HepG2 (cell line): ENCODE data around the gene RNPS1. TPM values are rescaled to one million over a fixed set of nuclear protein-coding genes. Genes with fewer than 3 reads are reported as not detected.

Source experiments
- AGO1 ChIP-seq: fragments of 200-400 bp; formaldehyde crosslinking; IDR thresholded peaks from 2 replicates; pipeline ENCODE4 v1.6.1; 2017; ENCODE audit warnings: mild to moderate bottlenecking, low read depth, low read length, moderate library complexity; ENCODE audit not compliant: poor library complexity, severe bottlenecking
- ATM ChIP-seq: fragments of 450-650 bp; IDR thresholded peaks from 2 replicates; pipeline ENCODE4 v1.7.1; 2017; ENCODE audit warnings: mild to moderate bottlenecking, borderline replicate concordance
- CBX2 ChIP-seq, 2 experiments: fragments of 200-600 bp in 1 of 2; sonication (generic); formaldehyde crosslinking in 1 of 2; IDR thresholded peaks; 2 replicates each; pipeline versions ENCODE4 v1.7.0 to v1.8.1; 2018 to 2022; ENCODE audit warnings: low read depth in 2 of 2, low read length in 1 of 2, mild to moderate bottlenecking in 1 of 2, missing genetic modification reagents in 1 of 2
- FOXP1 ChIP-seq, 2 experiments: fragments of 450-650 bp in 1 of 2; IDR thresholded peaks; 2 replicates each; pipeline ENCODE4 v1.6.1; 2017 to 2018; ENCODE audit warnings: antibody characterized with exemption in 1 of 2
- HIVEP1 ChIP-seq: sonication (generic); formaldehyde crosslinking; IDR thresholded peaks from 2 replicates; pipeline ENCODE4 v1.4.0; 2020; ENCODE audit warnings: mild to moderate bottlenecking, missing genetic modification reagents
- HNRNPL ChIP-seq: fragments of 200-400 bp; formaldehyde crosslinking; IDR thresholded peaks from 2 replicates; pipeline ENCODE4 v1.6.1; 2017; ENCODE audit warnings: mild to moderate bottlenecking, low read depth, low read length
- NFKBIZ ChIP-seq: IDR thresholded peaks from 2 replicates; pipeline ENCODE4 v1.6.1; 2018; ENCODE audit warnings: missing genetic modification reagents, missing compliant biosample characterization
- NONO ChIP-seq, 2 experiments: fragments of 450-650 bp in 1 of 2; sonication (generic) in 1 of 2; formaldehyde crosslinking in 1 of 2; IDR thresholded peaks in 1 of 2; conservative IDR thresholded peaks in 1 of 2; 2 replicates each; pipeline versions ENCODE4 v1.6.1 to v1.8.0; 2017 to 2022; ENCODE audit warnings: mild to moderate bottlenecking in 1 of 2, missing genetic modification reagents in 1 of 2, moderate library complexity in 1 of 2
- RBM39 ChIP-seq: fragments of 200-400 bp; formaldehyde crosslinking; IDR thresholded peaks from one replicate; pipeline ENCODE4 v1.6.1; 2018; ENCODE audit warnings: antibody characterized with exemption, mild to moderate bottlenecking, low read depth, low read length; ENCODE audit not compliant: poor library complexity, severe bottlenecking
- TEF ChIP-seq: sonication (generic); formaldehyde crosslinking; IDR thresholded peaks from 2 replicates; pipeline ENCODE4 v1.5.0; 2020; ENCODE audit warnings: missing genetic modification reagents
- ZFY ChIP-seq: sonication (generic); formaldehyde crosslinking; IDR thresholded peaks from 2 replicates; pipeline ENCODE4 v1.4.0; 2020; ENCODE audit warnings: missing genetic modification reagents
- ZNF326 ChIP-seq: sonication (generic); formaldehyde crosslinking; IDR thresholded peaks from 2 replicates; pipeline ENCODE4 v1.4.0; 2020; ENCODE audit warnings: missing genetic modification reagents, borderline replicate concordance
- ZSCAN5A ChIP-seq: sonication (generic); formaldehyde crosslinking; IDR thresholded peaks from 2 replicates; pipeline ENCODE4 v1.8.0; 2022; ENCODE audit warnings: mild to moderate bottlenecking, missing genetic modification reagents, borderline replicate concordance
- polyA plus RNA-seq, 8 experiments: library from polyadenylated mRNA; depleted of rRNA in 3 of 8; stranded (reverse) in 7 of 8; unstranded in 1 of 8; fragments of >200 nt; fragmentation: Illumina TruSeq in 4 of 8; extraction: Trizol in 4 of 8; gene quantifications; 2 replicates each; pipeline versions ENCODE4 v1.2.1 to v1.2.3, GENCODE V29; 2011 to 2016; ENCODE audit warnings: low read depth in 4 of 8, missing spikeins in 1 of 8, mixed read lengths in 1 of 8; ENCODE audit not compliant: insufficient read depth in 1 of 8
- total RNA-seq, 5 experiments: library from RNA; depleted of rRNA; stranded (reverse); fragments of >200 nt; fragmentation: Illumina TruSeq; extraction: Trizol; gene quantifications; 2 replicates each; pipeline ENCODE4 v1.2.3, GENCODE V29; 2016; ENCODE audit warnings: low read depth in 1 of 5
- TF ChIP-seq, protein P1 (sequence below): sonication (generic); formaldehyde crosslinking; IDR thresholded peaks from 2 replicates; pipeline ENCODE4 v1.4.0; 2020; ENCODE audit warnings: missing genetic modification reagents
- TF ChIP-seq, protein P2 (sequence below): sonication (generic); formaldehyde crosslinking; IDR thresholded peaks from 2 replicates; pipeline ENCODE4 v1.4.0; 2020; ENCODE audit warnings: missing genetic modification reagents
- TF ChIP-seq, protein P3 (sequence below): IDR thresholded peaks from 2 replicates; pipeline ENCODE4 v1.6.1; 2016; ENCODE audit warnings: missing genetic modification reagents, missing compliant biosample characterization
- TF ChIP-seq, protein P4 (sequence below), 2 experiments: sonication (generic) in 1 of 2; formaldehyde crosslinking in 1 of 2; IDR thresholded peaks; 2 replicates each; pipeline versions ENCODE4 v1.5.1 to v1.6.1; 2011 to 2020; ENCODE audit warnings: borderline replicate concordance in 1 of 2, low read depth in 1 of 2, low read length in 1 of 2, mild to moderate bottlenecking in 1 of 2, missing genetic modification reagents in 1 of 2, moderate library complexity in 1 of 2

The RNPS1 gene
- total and polyA plus RNA-seq, 2 of the 13 experiments (the other 11 are each of a cell fraction or from before 2014, with no cell fraction given): 126 to 133 TPM

GRCh38 chr16:2238150-2238837 lies 29.6 kb downstream of the RNPS1 start (continued):
- TF ChIP-seq, protein P1, sequence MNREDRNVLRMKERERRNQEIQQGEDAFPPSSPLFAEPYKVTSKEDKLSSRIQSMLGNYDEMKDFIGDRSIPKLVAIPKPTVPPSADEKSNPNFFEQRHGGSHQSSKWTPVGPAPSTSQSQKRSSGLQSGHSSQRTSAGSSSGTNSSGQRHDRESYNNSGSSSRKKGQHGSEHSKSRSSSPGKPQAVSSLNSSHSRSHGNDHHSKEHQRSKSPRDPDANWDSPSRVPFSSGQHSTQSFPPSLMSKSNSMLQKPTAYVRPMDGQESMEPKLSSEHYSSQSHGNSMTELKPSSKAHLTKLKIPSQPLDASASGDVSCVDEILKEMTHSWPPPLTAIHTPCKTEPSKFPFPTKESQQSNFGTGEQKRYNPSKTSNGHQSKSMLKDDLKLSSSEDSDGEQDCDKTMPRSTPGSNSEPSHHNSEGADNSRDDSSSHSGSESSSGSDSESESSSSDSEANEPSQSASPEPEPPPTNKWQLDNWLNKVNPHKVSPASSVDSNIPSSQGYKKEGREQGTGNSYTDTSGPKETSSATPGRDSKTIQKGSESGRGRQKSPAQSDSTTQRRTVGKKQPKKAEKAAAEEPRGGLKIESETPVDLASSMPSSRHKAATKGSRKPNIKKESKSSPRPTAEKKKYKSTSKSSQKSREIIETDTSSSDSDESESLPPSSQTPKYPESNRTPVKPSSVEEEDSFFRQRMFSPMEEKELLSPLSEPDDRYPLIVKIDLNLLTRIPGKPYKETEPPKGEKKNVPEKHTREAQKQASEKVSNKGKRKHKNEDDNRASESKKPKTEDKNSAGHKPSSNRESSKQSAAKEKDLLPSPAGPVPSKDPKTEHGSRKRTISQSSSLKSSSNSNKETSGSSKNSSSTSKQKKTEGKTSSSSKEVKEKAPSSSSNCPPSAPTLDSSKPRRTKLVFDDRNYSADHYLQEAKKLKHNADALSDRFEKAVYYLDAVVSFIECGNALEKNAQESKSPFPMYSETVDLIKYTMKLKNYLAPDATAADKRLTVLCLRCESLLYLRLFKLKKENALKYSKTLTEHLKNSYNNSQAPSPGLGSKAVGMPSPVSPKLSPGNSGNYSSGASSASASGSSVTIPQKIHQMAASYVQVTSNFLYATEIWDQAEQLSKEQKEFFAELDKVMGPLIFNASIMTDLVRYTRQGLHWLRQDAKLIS: no peak
- TF ChIP-seq, protein P2, sequence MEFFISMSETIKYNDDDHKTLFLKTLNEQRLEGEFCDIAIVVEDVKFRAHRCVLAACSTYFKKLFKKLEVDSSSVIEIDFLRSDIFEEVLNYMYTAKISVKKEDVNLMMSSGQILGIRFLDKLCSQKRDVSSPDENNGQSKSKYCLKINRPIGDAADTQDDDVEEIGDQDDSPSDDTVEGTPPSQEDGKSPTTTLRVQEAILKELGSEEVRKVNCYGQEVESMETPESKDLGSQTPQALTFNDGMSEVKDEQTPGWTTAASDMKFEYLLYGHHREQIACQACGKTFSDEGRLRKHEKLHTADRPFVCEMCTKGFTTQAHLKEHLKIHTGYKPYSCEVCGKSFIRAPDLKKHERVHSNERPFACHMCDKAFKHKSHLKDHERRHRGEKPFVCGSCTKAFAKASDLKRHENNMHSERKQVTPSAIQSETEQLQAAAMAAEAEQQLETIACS (CRISPR knock-in tag): no peak
- TF ChIP-seq NFKBIZ (CRISPR knock-in tag) (no peak), ZNF326 (CRISPR knock-in tag) (peak; percentile 35; the same call in 1 of the 2 replicates), HNRNPL (peak; percentile 80), FOXP1 (IDR thresholded peaks at IDR 0.05) (no peak), FOXP1 (CRISPR knock-in tag; IDR thresholded peaks at IDR 0.05) (no peak), ZSCAN5A (CRISPR knock-in tag) (0 out of 2 replicates have a peak, but pooled peaks have one; percentile 29), CBX2 (IDR thresholded peaks at IDR 0.05; ENCODE audit: low read depth, low read length) (no peak), CBX2 (CRISPR knock-in tag; IDR thresholded peaks at IDR 0.05; ENCODE audit: low read depth) (no peak), TEF (CRISPR knock-in tag) (no peak), HIVEP1 (CRISPR knock-in tag) (no peak), ATM (no peak), AGO1 (peak; percentile 22), NONO (IDR thresholded peaks at IDR 0.05) (no peak), NONO (CRISPR knock-in tag; conservative IDR thresholded peaks at IDR 0.05) (peak; percentile 38; the same call in 1 of the 2 replicates), ZFY (peak; percentile 11; the same call in 1 of the 2 replicates), RBM39 (peak; percentile 78)
- TF ChIP-seq, protein P3, sequence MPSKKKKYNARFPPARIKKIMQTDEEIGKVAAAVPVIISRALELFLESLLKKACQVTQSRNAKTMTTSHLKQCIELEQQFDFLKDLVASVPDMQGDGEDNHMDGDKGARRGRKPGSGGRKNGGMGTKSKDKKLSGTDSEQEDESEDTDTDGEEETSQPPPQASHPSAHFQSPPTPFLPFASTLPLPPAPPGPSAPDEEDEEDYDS (CRISPR knock-in tag): no peak
- TF ChIP-seq, protein P4, sequence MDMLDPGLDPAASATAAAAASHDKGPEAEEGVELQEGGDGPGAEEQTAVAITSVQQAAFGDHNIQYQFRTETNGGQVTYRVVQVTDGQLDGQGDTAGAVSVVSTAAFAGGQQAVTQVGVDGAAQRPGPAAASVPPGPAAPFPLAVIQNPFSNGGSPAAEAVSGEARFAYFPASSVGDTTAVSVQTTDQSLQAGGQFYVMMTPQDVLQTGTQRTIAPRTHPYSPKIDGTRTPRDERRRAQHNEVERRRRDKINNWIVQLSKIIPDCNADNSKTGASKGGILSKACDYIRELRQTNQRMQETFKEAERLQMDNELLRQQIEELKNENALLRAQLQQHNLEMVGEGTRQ (IDR thresholded peaks at IDR 0.05; ENCODE audit: low read depth, low read length): 0 out of 2 replicates have a peak, but pooled peaks have one; percentile 5
- TF ChIP-seq, protein P4 (CRISPR knock-in tag; IDR thresholded peaks at IDR 0.05; ENCODE audit: borderline replicate concordance): no peak
